Fibroblast of the aortic adventitia (primary cell): ENCODE measurements around the gene CUEDC2. TPM values are rescaled to one million over a fixed set of nuclear protein-coding genes. Genes with fewer than 3 reads are reported as not detected.
"Not testable (repeated sequence)": the region's sequence is repeated elsewhere in the genome, so short reads cannot be mapped to it uniquely, and the experiment has no call there.

ENCODE experiments used
- DNase-seq: peaks from one replicate; pipeline ENCODE4 v3.0.0-alpha.2; 2010; ENCODE audit warnings: low read depth
- H3K4me3 ChIP-seq: 2 replicates; pipeline ENCODE4 v1.5.1; 2011; ENCODE audit warnings: low read depth, mild to moderate bottlenecking, control low read depth, low read length, moderate library complexity
- total RNA-seq: library from RNA; depleted of rRNA; stranded (reverse); fragments of >200 nt; gene quantifications from 2 replicates; pipeline ENCODE4 v1.2.3, GENCODE V29; 2012; ENCODE audit warnings: low replicate concordance
- TF ChIP-seq, protein P1 (sequence below): IDR thresholded peaks from 2 replicates; pipeline ENCODE4 v1.5.1; 2011; ENCODE audit warnings: mild to moderate bottlenecking, low read length, control low read depth, inconsistent platforms; ENCODE audit not compliant: insufficient read depth

CUEDC2 gene
- total RNA-seq, 1 donor: 40.9 TPM

DNA sequence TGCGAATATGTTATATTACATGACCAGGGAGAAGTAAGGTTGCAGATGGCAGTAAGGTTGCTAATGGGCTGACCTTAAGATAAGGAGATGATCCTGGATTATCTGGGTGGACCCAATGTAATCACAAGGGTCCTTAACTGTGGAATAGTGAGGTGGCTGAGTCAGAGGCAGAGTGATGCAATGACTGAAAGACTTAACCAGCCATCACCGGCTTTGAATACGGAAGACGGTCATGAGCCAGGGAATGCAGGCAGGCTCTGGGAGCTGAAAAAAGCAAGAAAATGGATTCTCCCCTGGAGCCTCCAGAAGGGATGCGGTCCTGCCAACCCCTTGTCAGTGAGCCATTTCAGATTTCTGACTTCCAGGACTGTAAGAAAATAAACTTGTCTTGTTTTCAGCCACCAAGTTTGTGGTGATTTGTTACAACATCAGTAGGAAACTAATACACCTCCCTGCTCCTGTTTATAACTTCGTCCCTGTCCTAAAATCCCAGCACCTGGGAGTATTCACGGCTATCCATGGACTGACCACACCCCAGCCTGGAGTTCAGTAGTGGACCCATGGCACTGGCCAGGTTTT is 23.6 kb upstream of the CUEDC2 start:
- DNase-seq: peak; percentile 94
- TF ChIP-seq, protein P1, sequence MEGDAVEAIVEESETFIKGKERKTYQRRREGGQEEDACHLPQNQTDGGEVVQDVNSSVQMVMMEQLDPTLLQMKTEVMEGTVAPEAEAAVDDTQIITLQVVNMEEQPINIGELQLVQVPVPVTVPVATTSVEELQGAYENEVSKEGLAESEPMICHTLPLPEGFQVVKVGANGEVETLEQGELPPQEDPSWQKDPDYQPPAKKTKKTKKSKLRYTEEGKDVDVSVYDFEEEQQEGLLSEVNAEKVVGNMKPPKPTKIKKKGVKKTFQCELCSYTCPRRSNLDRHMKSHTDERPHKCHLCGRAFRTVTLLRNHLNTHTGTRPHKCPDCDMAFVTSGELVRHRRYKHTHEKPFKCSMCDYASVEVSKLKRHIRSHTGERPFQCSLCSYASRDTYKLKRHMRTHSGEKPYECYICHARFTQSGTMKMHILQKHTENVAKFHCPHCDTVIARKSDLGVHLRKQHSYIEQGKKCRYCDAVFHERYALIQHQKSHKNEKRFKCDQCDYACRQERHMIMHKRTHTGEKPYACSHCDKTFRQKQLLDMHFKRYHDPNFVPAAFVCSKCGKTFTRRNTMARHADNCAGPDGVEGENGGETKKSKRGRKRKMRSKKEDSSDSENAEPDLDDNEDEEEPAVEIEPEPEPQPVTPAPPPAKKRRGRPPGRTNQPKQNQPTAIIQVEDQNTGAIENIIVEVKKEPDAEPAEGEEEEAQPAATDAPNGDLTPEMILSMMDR: no peak
- H3K4me3 ChIP-seq: no peak overlapping the region

DNA sequence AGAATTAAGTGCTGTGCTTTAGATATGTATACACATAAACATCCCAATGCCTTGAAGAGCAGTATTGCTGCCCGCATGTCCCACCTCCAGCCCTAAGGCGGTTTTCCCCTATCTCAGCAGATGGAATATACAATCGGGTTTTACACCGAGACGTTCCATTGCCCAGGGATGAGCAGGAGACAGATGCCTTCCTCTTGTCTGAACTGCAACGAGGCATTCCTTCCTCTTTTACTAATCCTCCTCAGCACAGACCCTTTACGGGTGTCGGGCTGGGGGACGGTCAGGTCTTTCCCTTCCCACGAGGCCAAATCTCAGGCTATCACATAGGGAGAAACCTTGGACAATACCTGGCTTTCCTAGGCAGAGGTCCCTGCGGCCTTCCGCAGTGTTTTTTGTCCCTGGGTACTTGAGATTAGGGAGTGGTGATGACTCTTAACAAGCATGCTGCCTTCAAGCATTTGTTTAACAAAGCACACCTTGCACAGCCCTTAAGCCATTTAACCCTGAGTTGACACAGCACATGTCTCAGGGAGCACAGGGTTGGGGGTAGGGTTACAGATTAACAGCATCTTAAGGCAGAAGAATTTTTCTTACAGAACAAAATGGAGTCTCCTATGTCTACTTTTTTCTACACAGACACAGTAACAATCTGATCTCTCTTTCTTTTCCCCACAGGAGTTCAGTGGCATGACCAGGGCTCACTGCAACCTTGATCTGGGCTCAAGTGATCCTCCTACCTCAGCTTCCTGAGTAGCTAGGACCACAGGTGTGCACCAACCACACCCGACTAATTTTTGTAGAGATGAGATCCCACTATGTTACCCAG is 22.5 kb upstream of the CUEDC2 start:
- H3K4me3 ChIP-seq, DNase-seq: not testable (repeated sequence)

DNA sequence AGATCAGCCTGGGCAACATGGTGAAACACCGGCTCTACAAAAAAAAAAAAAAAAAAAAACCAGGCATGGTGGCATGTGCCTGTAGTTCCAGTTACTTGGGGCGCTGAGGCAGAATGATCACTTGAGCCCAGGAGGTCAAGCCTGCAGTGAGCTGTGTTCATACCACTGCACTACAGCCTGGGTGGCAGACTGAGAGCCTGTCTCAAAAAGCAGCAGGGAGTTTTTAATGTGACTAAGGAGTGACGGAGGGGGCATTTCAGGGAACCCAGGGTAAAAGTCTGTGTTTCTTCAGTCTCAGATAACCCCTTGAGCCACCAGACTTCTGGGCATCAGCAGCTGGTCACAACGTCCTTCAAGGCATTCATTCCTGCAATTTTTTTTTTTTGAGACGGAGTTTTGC is 21.1 kb upstream of the CUEDC2 start:
- H3K4me3 ChIP-seq: no peak overlapping the region
- TF ChIP-seq, protein P1: no peak
- DNase-seq: no peak

DNA sequence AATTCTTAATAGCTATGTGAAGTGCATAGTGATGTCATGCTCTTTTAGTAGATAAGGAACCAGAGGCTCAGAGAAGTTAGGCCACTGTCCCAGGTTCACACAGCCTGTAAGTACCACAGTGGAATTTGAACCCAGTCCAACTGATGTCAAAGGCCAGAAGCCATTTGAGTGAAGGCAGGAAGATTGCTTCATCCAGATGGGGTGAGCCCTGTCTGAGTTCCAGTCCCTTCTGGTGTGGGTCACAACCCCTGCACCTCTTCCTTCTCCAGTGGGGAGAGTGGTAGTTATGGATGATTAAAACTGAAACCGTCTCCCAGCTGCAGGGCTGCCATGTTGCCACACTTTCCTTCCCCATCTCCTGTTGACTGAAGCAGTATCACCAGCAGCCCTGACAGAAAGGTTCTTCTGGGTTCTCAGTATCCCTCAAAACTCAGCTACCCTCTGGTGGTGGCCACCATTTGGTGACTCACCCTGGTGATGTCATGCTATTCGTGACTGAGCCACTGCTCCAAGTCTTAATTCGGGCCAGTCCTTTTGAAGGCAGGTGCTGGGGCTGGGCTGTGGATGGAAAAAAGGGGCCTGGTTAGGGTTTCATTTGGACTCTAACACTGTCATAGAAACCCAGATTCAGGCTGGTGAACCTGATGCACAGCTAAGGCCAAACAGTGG is 20.4 kb upstream of the CUEDC2 start:
- DNase-seq: peak; percentile 64
- H3K4me3 ChIP-seq: no peak overlapping the region
- TF ChIP-seq, protein P1: no peak

DNA sequence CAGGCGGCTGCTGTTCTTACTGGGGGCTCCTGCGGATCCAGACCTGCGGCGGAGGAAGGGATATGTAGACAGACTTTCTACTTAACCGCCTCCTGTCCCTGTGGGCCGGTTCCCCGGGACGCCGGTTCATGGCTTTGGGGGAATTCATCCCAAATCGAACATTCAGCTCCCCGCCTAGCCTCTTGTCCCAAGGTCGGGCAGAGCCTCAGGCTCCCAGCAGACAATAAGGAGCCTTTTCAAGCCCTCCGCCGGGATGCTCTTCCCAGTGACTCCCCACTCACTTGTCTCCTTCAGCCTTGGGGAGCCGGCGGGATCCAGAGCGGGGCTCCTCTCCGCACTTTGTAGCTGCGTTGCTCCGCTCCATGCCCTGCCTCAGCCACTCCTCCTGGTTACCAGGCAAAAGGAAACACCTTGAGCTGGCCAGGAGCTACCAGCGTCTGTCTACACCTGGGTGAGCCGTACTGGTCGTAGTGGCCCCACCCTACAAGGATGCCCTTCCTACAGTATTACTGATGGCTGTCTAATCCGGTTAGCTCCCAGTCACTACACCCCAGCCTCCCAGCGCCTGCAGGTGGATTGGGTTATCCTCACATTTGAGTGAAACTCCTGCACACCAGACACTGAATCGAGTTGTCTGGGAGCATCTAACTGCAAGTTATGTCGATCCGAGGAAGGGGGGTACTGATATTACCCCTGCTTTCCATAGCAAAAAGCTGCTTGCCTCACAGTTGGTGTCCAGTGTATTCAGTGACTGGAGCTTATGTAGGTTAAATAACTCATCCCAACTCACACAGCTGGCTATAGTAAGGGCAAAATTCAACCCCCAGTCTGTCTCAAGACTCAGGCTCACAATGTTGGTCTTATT is 19.0 kb upstream of the CUEDC2 start, which contains the start of gene C10orf95:
TSS of gene C10orf95 (minus strand) at position 439 of the 865 bp plus-strand sequence. CDS start 450 bp downstream, outside the sequence.
- TF ChIP-seq, protein P1: no peak
- H3K4me3 ChIP-seq: peak within 1 kb of the TSS; percentile 75
- DNase-seq: no peak

DNA sequence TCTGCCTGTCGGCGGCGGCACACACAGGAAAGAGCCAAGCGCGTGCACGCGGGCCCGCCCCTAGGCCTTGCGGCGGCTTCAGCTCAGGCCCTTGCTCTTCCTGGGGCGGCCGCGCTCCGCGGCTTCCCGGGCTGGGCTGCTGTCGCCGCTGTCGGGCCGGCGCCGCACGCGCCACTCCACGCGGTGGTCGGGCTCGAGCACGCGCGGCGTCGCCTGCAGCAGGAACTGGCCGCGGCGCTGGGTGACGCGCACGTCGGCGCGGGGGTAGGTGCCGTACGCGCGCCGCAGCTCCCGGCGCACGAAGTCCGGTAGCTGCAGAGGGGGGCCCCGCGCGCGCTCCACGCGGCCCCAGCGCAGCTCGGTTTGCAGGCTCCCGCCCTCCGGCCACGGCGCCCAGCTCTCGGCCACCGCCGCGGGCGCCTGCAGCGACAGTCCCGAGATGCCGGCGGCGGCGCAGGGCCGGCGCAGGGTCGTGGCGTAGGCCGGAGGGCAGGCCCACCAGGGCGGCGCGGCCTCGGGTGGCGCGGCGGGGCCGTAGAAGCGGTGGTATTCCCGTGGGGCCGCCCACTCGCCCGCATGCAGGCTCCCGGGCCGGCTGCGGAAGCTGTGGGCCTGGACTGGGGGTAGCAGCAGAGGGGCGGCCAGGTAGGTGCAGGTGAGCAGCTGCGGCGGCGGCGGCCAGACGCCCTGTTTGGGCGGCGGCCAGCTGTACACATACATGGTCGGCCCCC is 18.2 kb upstream of the CUEDC2 start:
- peak; percentile 61 for DNase-seq
- H3K4me3 ChIP-seq: peak overlapping the region; percentile 75

More for the DNA sequence above, 18.2 kb upstream of the CUEDC2 start:
- TF ChIP-seq, protein P1: no peak
